HG03060 (cell line): ENCODE measurements around the gene CLSTN1.

Experiments
- ATAC-seq: cut with Tn5 transposase; IDR thresholded peaks from one replicate; pipeline ENCODE4 v1.9.1; 2021; ENCODE audit warnings: low read depth, moderate number of reproducible peaks; ENCODE audit not compliant: unreplicated experiment

CLSTN1 gene

GRCh38 chr1:9690440-9691107 is 133.2 kb downstream of the CLSTN1 start:
- ATAC-seq, result no peak

GRCh38 chr1:9689971-9690381 is 133.8 kb downstream of the CLSTN1 start:
- ATAC-seq, result no peak

GRCh38 chr1:9689011-9689706 is 134.6 kb downstream of the CLSTN1 start:
- ATAC-seq, result no peak

GRCh38 chr1:9688599-9688998 is 135.2 kb downstream of the CLSTN1 start:
- ATAC-seq, result no peak

GRCh38 chr1:9687874-9688582 is 135.7 kb downstream of the CLSTN1 start:
- no peak for ATAC-seq

- peak; percentile 26 for ATAC-seq
Measured at GRCh38 chr1:9687120-9687873, 136.5 kb downstream of the CLSTN1 start.

- ATAC-seq, result no peak
Measured at GRCh38 chr1:9684801-9685200, 139.0 kb downstream of the CLSTN1 start.

GRCh38 chr1:9680828-9681227 is 142.9 kb downstream of the CLSTN1 start:
- ATAC-seq, result no peak

GRCh38 chr1:9680091-9680490 is 143.7 kb downstream of the CLSTN1 start:
- ATAC-seq, result no peak
